ENCODE data around the gene MTFMT. TPM values are rescaled to one million over a fixed set of nuclear protein-coding genes. Genes with fewer than 3 reads are reported as not detected.
"Not testable (repeated sequence)": the region's sequence is repeated elsewhere in the genome, so short reads cannot be mapped to it uniquely, and the experiment has no call there.

Gene MTFMT
- total RNA-seq, 1 donor from 2014 or later: 12.3 TPM

DNA sequence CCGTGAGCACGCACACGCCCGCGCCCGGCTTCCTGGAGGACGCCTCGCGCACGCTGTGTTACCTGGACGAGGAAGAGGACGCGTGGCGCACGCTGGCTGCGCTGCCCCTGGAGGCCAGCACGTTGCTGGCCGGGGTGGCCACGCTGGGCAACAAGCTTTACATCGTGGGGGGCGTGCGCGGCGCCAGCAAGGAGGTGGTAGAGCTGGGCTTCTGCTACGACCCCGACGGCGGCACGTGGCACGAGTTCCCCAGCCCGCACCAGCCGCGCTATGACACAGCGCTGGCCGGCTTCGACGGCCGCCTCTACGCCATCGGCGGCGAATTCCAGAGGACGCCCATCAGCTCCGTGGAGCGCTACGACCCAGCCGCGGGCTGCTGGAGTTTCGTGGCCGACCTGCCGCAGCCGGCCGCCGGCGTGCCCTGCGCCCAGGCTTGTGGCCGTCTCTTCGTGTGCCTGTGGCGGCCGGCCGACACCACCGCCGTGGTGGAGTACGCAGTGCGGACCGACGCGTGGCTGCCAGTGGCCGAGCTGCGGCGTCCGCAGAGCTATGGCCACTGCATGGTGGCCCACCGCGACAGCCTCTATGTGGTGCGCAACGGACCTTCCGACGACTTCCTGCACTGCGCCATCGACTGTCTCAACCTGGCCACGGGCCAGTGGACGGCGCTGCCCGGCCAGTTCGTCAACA, 48.0 kb upstream of the MTFMT start:
- H3K4me3 Mint-ChIP-seq (ENCODE audit: unreplicated experiment): no peak overlapping the region
- Histone ChIP-seq H3K27ac (ENCODE audit: low read depth, low read length) (no peak overlapping the region), H3K9me3 (ENCODE audit: insufficient read depth, low read depth, low read length) (no peaks in the 10 kb centered on the region), H3K36me3 (ENCODE audit: insufficient read depth, low read length) (no peaks in the 10 kb centered on the region), H3K4me2 (ENCODE audit: low read length) (peak overlapping the region; percentile 33), H4K20me1 (ENCODE audit: insufficient read depth, low read length) (no peaks in the 10 kb centered on the region), H3K79me2 (ENCODE audit: insufficient read depth, low read length) (no peaks in the 10 kb centered on the region), H3K4me1 (ENCODE audit: insufficient read depth, low read length) (peaks cover 6% of the 10 kb centered on the region), H3K9ac (ENCODE audit: low read length) (no peak overlapping the region), H2AFZ (ENCODE audit: low read depth, low read length) (peak overlapping the region; percentile 63), H3K27me3 (ENCODE audit: insufficient read depth, low read length) (peaks cover 36% of the 10 kb centered on the region), H3K4me3 (ENCODE audit: insufficient read depth, low read depth, low read length) (no peak overlapping the region)
- peaks cover 2% of the 10 kb centered on the region for H3K36me3 Mint-ChIP-seq (ENCODE audit: low read depth, unreplicated experiment)
- TF ChIP-seq, protein P1, sequence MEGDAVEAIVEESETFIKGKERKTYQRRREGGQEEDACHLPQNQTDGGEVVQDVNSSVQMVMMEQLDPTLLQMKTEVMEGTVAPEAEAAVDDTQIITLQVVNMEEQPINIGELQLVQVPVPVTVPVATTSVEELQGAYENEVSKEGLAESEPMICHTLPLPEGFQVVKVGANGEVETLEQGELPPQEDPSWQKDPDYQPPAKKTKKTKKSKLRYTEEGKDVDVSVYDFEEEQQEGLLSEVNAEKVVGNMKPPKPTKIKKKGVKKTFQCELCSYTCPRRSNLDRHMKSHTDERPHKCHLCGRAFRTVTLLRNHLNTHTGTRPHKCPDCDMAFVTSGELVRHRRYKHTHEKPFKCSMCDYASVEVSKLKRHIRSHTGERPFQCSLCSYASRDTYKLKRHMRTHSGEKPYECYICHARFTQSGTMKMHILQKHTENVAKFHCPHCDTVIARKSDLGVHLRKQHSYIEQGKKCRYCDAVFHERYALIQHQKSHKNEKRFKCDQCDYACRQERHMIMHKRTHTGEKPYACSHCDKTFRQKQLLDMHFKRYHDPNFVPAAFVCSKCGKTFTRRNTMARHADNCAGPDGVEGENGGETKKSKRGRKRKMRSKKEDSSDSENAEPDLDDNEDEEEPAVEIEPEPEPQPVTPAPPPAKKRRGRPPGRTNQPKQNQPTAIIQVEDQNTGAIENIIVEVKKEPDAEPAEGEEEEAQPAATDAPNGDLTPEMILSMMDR (IDR thresholded peaks at IDR 0.05; ENCODE audit: insufficient read depth, low read depth, low read length): no peak
- peak; percentile 38 for TF ChIP-seq EZH2 (IDR thresholded peaks at IDR 0.05; ENCODE audit: insufficient read depth, low read length)
- DNase-seq (ENCODE audit: low read depth) (no peak), FAIRE-seq (no peak)
- H3K4me1 Mint-ChIP-seq (ENCODE audit: low read depth, unreplicated experiment): peaks cover 2% of the 10 kb centered on the region
- H3K9me3 Mint-ChIP-seq (ENCODE audit: unreplicated experiment): peaks cover 10% of the 10 kb centered on the region
- no peak overlapping the region for H3K27ac Mint-ChIP-seq (ENCODE audit: unreplicated experiment)
- H3K27me3 Mint-ChIP-seq (ENCODE audit: low read depth, unreplicated experiment): peaks cover 44% of the 10 kb centered on the region

DNA sequence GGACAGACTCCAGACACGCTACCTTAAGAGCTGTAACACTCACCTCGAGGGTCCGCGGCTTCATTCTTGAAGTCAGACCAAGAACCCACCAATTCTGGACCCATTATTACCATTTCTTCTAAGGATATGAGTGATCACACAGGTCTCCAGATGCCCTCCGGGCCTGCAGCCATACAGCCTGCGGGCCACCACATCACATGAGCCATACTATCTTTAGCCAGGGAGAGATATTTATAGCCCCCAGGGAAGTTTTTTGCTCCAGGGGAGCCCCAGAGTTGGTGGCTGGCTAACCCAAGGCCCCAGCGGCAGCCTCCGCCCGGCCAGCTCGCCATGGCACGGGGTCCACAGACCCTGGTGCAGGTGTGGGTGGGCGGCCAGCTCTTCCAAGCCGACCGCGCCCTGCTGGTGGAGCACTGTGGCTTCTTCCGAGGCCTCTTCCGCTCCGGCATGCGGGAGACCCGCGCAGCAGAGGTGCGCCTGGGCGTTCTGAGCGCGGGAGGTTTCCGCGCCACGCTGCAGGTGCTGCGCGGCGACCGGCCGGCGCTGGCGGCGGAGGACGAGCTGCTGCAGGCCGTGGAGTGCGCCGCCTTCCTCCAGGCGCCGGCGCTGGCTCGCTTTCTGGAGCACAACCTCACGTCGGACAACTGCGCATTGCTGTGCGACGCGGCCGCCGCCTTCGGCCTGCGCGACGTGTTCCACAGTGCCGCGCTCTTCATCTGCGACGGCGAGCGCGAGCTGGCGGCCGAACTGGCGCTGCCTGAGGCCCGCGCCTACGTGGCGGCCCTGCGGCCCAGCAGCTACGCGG, 47.2 kb upstream of the MTFMT start, which contains the start of gene KBTBD13:
Gene KBTBD13 (plus strand): TSS at position 261 of the 805 bp plus-strand sequence. CDS start 70 bp downstream, at position 331.
- Mint-ChIP-seq H3K36me3 (ENCODE audit: low read depth, unreplicated experiment) (peaks cover 2% of the 10 kb centered on the region), H3K27me3 (ENCODE audit: low read depth, unreplicated experiment) (peaks cover 44% of the 10 kb centered on the region), H3K4me3 (ENCODE audit: unreplicated experiment) (no peak within 1 kb of the TSS), H3K4me1 (ENCODE audit: low read depth, unreplicated experiment) (peaks cover 2% of the 10 kb centered on the region), H3K9me3 (ENCODE audit: unreplicated experiment) (peaks cover 10% of the 10 kb centered on the region), H3K27ac (ENCODE audit: unreplicated experiment) (no peak within 1 kb of the TSS)
- H3K9ac ChIP-seq (ENCODE audit: low read length): no peak within 1 kb of the TSS
- FAIRE-seq: no peak
- H3K27me3 ChIP-seq (ENCODE audit: insufficient read depth, low read length): peaks cover 36% of the 10 kb centered on the region
- no peaks in the 10 kb centered on the region for H3K9me3 ChIP-seq (ENCODE audit: insufficient read depth, low read depth, low read length)
- H4K20me1 ChIP-seq (ENCODE audit: insufficient read depth, low read length): no peaks in the 10 kb centered on the region
- TF ChIP-seq, protein P1 (IDR thresholded peaks at IDR 0.05; ENCODE audit: insufficient read depth, low read depth, low read length): no peak
- TF ChIP-seq EZH2 (IDR thresholded peaks at IDR 0.05; ENCODE audit: insufficient read depth, low read length): no peak
- H3K4me2 ChIP-seq (ENCODE audit: low read length): no peak within 1 kb of the TSS
- H3K36me3 ChIP-seq (ENCODE audit: insufficient read depth, low read length): no peaks in the 10 kb centered on the region
- H3K27ac ChIP-seq (ENCODE audit: low read depth, low read length): no peak within 1 kb of the TSS
- H2AFZ ChIP-seq (ENCODE audit: low read depth, low read length): peak within 1 kb of the TSS; percentile 63
- H3K4me3 ChIP-seq (ENCODE audit: insufficient read depth, low read depth, low read length): no peak within 1 kb of the TSS
- H3K79me2 ChIP-seq (ENCODE audit: insufficient read depth, low read length): no peaks in the 10 kb centered on the region
- DNase-seq (ENCODE audit: low read depth): no peak
- H3K4me1 ChIP-seq (ENCODE audit: insufficient read depth, low read length): peaks cover 9% of the 10 kb centered on the region

DNA sequence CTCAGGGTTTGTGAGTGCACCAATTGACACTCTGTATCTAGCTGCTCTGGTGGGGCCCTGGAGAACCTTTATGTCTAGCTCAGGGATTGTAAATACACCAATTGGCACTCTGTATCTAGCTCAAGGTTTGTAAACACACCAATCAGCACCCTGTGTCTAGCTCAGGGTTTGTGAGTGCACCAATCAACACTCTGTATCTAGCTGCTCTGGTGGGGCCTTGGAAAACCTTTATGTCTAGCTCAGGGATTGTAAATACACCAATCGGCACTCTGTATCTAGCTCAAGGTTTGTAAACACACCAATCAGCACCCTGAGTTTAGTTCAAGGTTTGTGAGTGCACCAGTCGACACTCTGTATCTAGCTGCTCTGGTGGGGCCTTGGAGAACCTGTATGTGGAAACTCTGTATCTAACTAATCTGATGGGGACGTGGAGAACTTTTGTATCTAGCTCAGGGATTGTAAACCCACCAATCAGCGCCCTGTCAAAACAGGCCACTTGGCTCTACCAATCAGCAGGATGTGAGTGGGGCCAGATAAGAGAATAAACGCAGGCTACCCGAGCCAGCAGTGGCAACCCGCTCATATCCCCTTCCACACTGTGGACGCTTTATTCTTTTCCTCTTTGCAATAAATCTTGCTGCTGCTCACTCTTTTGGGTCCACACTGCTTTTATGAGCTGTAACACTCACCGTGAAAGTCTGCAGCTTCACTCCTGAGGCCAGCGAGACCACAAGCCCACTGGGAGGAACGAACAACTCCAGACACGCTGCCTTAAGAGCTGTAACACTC, 46.4 kb upstream of the MTFMT start:
- H3K27ac ChIP-seq (ENCODE audit: low read depth, low read length); H3K27ac Mint-ChIP-seq (ENCODE audit: unreplicated experiment); H3K4me2 ChIP-seq (ENCODE audit: low read length); DNase-seq (ENCODE audit: low read depth); FAIRE-seq; H3K9me3 ChIP-seq (ENCODE audit: insufficient read depth, low read depth, low read length); H4K20me1 ChIP-seq (ENCODE audit: insufficient read depth, low read length); H3K9ac ChIP-seq (ENCODE audit: low read length); H3K4me3 ChIP-seq (ENCODE audit: insufficient read depth, low read depth, low read length); H3K4me1 Mint-ChIP-seq (ENCODE audit: low read depth, unreplicated experiment); H3K36me3 Mint-ChIP-seq (ENCODE audit: low read depth, unreplicated experiment); H2AFZ ChIP-seq (ENCODE audit: low read depth, low read length); H3K36me3 ChIP-seq (ENCODE audit: insufficient read depth, low read length); H3K4me3 Mint-ChIP-seq (ENCODE audit: unreplicated experiment); H3K79me2 ChIP-seq (ENCODE audit: insufficient read depth, low read length): not testable (repeated sequence)
- Histone ChIP-seq H3K4me1 (ENCODE audit: insufficient read depth, low read length) (peaks cover 11% of the 10 kb centered on the region), H3K27me3 (ENCODE audit: insufficient read depth, low read length) (peaks cover 29% of the 10 kb centered on the region)
- peaks cover 10% of the 10 kb centered on the region for H3K9me3 Mint-ChIP-seq (ENCODE audit: unreplicated experiment)
- H3K27me3 Mint-ChIP-seq (ENCODE audit: low read depth, unreplicated experiment): peaks cover 40% of the 10 kb centered on the region

DNA sequence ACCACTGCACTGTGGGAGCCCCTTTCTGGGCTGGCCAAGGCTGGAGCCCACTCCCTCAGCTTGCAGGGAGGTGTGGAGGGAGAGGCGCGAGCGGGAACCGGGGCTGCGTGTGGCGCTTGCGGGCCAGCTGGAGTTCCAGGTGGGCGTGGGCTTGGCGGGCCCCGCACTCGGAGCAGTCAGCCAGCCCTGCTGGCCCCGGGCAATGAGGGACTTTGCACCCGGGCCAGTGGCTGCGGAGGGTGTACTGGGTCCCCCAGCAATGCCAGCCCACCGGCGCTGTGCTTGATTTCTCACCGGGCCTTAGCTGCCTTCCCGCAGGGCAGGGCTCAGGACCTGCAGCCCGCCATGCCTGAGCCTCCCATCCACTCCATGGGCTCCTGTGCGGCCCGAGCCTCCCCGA, 45.5 kb upstream of the MTFMT start:
- Histone ChIP-seq H3K4me1 (ENCODE audit: insufficient read depth, low read length) (peaks cover 12% of the 10 kb centered on the region), H3K27me3 (ENCODE audit: insufficient read depth, low read length) (peaks cover 29% of the 10 kb centered on the region)
- not testable (repeated sequence) for H3K4me2 ChIP-seq (ENCODE audit: low read length); H4K20me1 ChIP-seq (ENCODE audit: insufficient read depth, low read length); H3K27ac ChIP-seq (ENCODE audit: low read depth, low read length); H3K79me2 ChIP-seq (ENCODE audit: insufficient read depth, low read length); H3K4me1 Mint-ChIP-seq (ENCODE audit: low read depth, unreplicated experiment); H3K4me3 ChIP-seq (ENCODE audit: insufficient read depth, low read depth, low read length); H3K9ac ChIP-seq (ENCODE audit: low read length); H3K36me3 ChIP-seq (ENCODE audit: insufficient read depth, low read length); FAIRE-seq; DNase-seq (ENCODE audit: low read depth); H2AFZ ChIP-seq (ENCODE audit: low read depth, low read length); H3K36me3 Mint-ChIP-seq (ENCODE audit: low read depth, unreplicated experiment); H3K9me3 ChIP-seq (ENCODE audit: insufficient read depth, low read depth, low read length); H3K27ac Mint-ChIP-seq (ENCODE audit: unreplicated experiment); H3K4me3 Mint-ChIP-seq (ENCODE audit: unreplicated experiment)
- Mint-ChIP-seq H3K27me3 (ENCODE audit: low read depth, unreplicated experiment) (peaks cover 41% of the 10 kb centered on the region), H3K9me3 (ENCODE audit: unreplicated experiment) (peaks cover 10% of the 10 kb centered on the region)

All from astrocyte (in vitro differentiated cells and primary cell).